Measurements from ENCODE around the gene MAGEB2.
"Not testable (repeated sequence)": the region's sequence is repeated elsewhere in the genome, so short reads cannot be mapped to it uniquely, and the experiment has no call there.

MAGEB2 gene

DNA sequence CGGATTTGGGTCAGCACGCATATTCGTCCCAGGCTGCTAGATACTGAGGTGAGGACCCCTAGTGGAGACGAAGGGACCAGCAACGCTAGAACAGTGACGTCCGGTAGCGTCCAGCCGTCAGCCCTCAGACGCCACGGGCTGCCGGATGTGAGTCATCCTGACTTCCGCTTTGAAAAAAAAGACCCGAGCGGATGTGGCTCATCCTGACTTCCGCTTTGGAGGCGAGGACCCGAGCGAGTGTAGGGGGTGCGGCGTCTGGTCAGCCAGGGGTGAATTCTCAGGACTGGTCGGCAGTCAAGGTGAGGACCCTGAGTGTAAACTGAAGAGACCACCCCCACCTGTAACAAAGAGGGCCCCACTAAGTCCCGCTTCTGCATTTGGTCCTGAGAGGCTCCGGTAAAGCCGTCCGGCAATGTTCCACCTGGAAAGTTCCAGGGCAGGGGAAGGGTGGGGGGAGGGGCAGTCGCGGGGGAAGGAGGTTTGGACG, at the start of gene MAGEB2:
Gene MAGEB2, plus strand, starts transcription at position 207 of the 487 bp plus-strand sequence. CDS start 3,018 bp downstream, outside the sequence.
- no peak for DNase-seq
- intact Hi-C loops (cut with DNase I), result no loop called here

- intact Hi-C loops (cut with DNase I), result no loop called here
- DNase-seq, result no peak
Measured at GRCh38 chrX:30170900-30171299, 44.5 kb upstream of the MAGEB2 start.

- intact Hi-C loops (cut with DNase I), result no loop called here
- DNase-seq, result no peak
Measured at GRCh38 chrX:30181353-30181752, 34.0 kb upstream of the MAGEB2 start.

DNA sequence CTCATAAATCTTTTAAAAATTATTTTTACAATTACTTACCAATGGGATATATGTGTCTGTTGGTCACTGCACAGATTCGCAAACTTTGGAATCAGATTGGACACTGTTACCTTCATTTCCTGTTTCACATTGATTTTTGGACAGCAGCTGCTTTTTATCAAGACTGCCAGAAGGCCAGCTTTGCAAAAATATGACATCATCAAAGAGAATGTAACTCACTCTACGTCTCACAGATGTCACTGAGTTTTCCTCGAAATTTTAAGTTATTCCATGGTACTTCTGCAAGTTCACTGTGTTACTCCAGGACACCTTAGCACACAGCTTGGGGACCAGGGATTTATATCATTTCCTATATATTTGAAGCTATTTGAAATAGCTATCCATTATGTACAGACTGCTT, 31.8 kb upstream of the MAGEB2 start:
- intact Hi-C loops (cut with DNase I), result no loop called here

DNA sequence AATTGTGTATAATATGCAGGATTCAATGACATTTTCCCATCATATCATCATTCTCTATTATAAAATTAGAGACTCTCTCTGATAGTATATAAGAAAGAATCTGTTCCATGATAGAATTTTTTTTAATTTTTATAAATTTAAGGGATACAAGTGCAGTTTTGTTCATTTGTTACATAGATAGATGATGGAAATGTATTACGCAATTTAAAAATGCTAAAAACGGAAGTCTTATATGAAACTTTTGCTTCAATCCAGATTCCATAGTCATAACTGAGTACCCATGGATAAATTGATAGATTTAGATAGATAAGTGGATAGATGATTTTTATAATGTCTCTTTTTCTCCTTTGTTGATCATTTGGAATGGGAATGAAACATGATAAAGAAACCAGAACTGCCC, 24.9 kb upstream of the MAGEB2 start:
- intact Hi-C loops (cut with DNase I), result no loop called here
- no peak for DNase-seq

More for the DNA sequence above, 31.8 kb upstream of the MAGEB2 start:
- DNase-seq, result no peak

GRCh38 chrX:30193910-30194309, 21.5 kb upstream of the MAGEB2 start:
- intact Hi-C loops (cut with DNase I); DNase-seq: not testable (repeated sequence)

DNA sequence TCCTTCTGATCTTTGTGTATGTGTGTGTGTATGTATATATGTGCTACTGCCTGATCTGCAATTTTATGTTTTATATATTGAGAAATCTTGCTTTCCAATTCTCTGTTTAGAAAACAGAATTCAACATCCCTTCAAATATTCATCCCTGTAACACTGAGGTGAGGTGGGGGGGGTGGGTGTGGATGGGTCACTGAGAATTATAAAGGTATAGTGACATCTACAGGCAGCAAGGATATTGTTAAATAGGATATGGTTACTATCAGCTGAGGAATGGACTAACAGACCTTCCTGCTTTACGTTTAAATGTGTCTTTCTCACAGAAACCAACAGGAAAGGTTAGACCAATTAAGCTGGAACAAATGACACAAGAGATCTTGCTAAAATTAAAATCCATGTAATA, 19.0 kb upstream of the MAGEB2 start:
- intact Hi-C loops (cut with DNase I), result no loop called here
- no peak for DNase-seq

DNA sequence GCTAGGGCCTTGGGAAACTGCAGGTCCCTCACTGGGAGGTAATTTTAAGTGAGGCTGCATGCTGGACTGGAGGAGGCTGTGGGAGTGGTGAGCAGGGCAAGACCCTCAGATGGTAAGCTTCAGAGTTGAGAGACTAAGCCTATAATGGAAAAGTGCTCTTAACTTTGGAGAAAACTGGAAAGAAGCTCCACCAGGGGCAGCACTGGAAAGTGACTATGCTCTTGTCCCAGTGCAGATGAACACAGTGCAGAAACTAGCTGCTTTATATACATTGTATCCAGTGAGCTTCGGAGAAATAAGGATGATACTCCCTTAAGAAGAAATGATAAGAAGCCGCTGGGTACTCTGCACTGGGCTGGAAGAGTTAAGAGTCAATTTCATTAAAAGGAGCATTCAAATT, 3.2 kb upstream of the MAGEB2 start:
- intact Hi-C loops (cut with DNase I), result no loop called here
- DNase-seq, result no peak

- DNase-seq, result no peak
- intact Hi-C loops (cut with DNase I), result no loop called here
Measured at GRCh38 chrX:30217465-30217864, 2.1 kb downstream of the MAGEB2 start.

GRCh38 chrX:30219372-30219771, 4.0 kb downstream of the MAGEB2 start:
- intact Hi-C loops (cut with DNase I), result no loop called here

GRCh38 chrX:30220661-30221060, 5.3 kb downstream of the MAGEB2 start:
- DNase-seq, result no peak

More at GRCh38 chrX:30219372-30219771, 4.0 kb downstream of the MAGEB2 start:
- DNase-seq, result no peak

GRCh38 chrX:30224536-30224935, 9.2 kb downstream of the MAGEB2 start:
- intact Hi-C loops (cut with DNase I), result no loop called here
- no peak for DNase-seq

More at GRCh38 chrX:30220661-30221060, 5.3 kb downstream of the MAGEB2 start:
- intact Hi-C loops (cut with DNase I), result no loop called here

DNA sequence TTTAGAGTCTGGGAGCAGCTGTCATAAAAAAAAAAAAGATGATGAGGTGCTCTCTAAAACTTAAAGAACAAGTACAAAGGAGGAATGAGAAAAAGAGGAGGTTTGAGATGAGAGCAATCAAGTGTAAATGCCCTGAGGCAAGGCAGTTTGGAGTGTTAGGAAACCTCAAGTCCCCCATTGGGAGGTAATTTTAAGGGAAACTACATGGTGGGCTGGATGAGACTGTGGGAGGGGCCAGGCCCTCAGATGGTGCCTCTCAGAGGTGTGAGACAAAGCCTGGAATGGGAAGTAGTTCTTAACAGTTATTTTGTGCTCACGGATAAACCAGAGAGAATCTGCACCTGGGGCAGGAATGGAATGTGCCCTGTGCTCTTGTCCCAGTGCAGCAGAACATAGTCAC, 13.2 kb downstream of the MAGEB2 start:
- DNase-seq, result no peak
- intact Hi-C loops (cut with DNase I), result no loop called here

DNA sequence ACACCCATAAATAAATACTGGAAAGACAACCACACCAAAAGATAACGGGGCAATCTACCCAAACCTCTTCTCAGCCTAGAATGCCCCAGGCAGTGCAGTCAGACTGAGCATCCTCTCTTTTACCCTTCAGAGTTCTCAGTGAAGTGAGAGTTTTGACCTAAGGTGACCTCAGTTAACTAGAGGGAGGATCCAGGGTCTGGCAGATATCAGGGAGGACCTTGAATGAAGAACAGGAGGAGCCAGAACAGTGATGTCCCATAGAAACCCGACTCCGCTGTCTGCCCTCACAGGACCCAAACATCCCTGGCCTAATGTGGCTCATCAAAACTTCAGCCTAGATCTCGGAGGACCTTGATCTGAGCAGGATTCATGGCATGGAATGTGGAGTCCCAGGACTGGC, 15.0 kb downstream of the MAGEB2 start, which contains the start of gene MAGEB3:
Gene MAGEB3, plus strand, starts transcription at position 263 of the 400 bp plus-strand sequence. CDS start 5,268 bp downstream, outside the sequence.
- no peak for DNase-seq
- intact Hi-C loops (cut with DNase I), result no loop called here

DNA sequence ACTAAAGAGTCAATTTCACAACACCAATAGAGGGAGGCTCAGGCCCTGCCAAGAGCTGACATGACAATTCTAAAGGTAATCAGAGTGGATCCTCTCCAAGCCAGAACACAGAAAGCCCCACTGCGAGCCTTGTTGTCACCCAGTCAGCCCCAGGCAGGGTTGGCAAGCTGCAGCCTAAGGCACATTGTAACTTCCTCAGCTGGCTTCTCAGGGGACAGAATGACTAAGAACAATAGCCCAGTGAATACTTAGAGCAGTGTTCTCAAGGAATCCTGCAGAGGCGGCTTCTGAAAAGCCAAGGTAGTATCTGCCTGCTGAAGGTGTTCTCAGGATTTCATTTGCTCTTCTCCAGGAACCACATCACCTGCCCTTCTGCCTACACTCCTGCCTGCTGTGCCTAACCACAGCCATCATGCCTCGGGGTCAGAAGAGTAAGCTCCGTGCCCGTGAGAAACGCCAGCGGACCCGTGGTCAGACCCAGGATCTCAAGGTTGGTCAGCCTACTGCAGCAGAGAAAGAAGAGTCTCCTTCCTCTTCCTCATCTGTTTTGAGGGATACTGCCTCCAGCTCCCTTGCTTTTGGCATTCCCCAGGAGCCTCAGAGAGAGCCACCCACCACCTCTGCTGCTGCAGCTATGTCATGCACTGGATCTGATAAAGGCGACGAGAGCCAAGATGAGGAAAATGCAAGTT, 26.5 kb downstream of the MAGEB2 start, which contains the start of gene MAGEB4:
Gene MAGEB4, plus strand, starts transcription at position 277 of the 692 bp plus-strand sequence. Its CDS starts 136 bp downstream, at position 413.
- DNase-seq, result no peak
- intact Hi-C loops (cut with DNase I), result no loop called here

DNA sequence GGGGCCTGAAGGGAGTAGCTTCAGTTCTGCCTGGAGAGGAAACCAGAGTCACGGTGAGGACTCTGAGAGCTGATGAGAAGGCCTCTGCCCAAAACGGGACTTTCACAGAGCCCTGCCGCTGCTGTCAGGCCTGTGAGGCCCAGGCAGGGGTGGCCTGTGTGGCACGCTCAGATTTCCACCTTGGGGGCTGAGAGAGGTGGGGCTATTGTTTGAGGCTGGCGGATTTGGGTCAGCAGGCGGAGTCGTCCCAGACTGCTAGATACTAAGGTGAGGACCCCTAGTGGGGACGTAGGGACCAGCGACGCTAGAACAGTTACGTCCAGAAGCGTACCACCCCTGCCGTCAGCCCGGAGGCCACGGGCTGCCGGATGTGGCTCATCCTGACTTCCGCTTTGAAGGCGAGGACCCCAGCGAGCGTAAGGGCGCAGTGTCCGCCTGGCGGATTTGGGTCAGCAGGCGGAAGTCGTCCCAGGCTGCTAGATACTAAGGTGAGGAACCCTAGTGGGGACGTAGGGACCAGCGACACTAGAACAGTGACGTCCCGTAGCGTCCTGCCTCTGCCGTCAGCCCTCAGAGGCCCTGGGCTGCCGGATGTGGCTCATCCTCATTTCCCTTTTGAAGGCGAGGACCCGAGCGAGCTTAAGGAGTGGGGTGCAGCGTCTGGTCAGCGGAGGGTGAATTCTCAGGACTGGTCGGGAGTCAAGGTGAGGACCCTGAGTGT, 31.6 kb downstream of the MAGEB2 start, which contains the start of gene MAGEB1:
Gene MAGEB1, plus strand, starts transcription at position 378 of the 721 bp plus-strand sequence. CDS start 3,348 bp downstream, outside the sequence.
- intact Hi-C loops (cut with DNase I), result no loop called here
- no peak for DNase-seq

- no peak for DNase-seq
- intact Hi-C loops (cut with DNase I), result no loop called here
Measured at GRCh38 chrX:30248854-30249253, 33.5 kb downstream of the MAGEB2 start.

GRCh38 chrX:30253257-30253656, 37.9 kb downstream of the MAGEB2 start:
- no peak for DNase-seq
- intact Hi-C loops (cut with DNase I), result no loop called here

DNA sequence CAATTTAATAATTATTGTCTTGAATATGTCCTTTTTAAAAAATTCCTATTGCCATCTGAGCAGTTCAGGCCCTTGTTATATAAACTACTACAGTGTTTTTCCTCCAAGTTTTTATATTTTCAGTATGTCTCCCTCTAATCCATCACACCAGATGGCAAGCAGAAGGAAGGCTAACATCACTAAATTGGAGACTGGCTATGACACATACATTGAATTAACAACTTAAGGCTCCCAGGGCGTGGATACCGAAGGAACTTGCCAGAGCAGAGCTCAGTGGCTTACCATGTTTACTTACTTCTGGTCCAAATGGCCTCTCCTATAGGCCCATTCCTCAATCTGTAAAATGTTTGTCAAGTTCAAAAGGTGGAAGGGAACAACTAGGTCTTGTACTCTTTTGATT, 44.6 kb downstream of the MAGEB2 start:
- intact Hi-C loops (cut with DNase I), result no loop called here
- DNase-seq, result no peak

- DNase-seq, result no peak
- intact Hi-C loops (cut with DNase I), result no loop called here
Measured at GRCh38 chrX:30261012-30261411, 45.6 kb downstream of the MAGEB2 start.
